Measurements from ENCODE around the gene ATAD2B. TPM values are rescaled to one million over a fixed set of nuclear protein-coding genes. Genes with fewer than 3 reads are reported as not detected.

ATAD2B gene
- total and polyA plus RNA-seq, 2 of the 4 experiments (the other 2 are of a cell fraction), result 1.5 to 5.0 TPM

GRCh38 chr2:23791030-23791429, 135.9 kb downstream of the ATAD2B start:
- intact Hi-C loops (cut with micrococcal nuclease), result no loop called here
- H3K79me1 ChIP-seq (ENCODE audit: low read depth in 1 of 2, low read length in 2 of 2), result peaks cover 9 to 13% of the 10 kb centered on the region in 2 experiments; a peak in 2 of 4 replicates
- no peak for TF ChIP-seq USF2 (IDR thresholded peaks at IDR 0.05; ENCODE audit: low read depth, low read length)
- no peak for TF ChIP-seq POLR2A (IDR thresholded peaks at IDR 0.05; ENCODE audit: low read depth, low read length)
- TF ChIP-seq FOS (IDR thresholded peaks at IDR 0.05; ENCODE audit: low read depth, low read length), result peak; percentile 63; the same call in 1 of the 2 replicates
- no peak for TF ChIP-seq CTCF (conservative IDR thresholded peaks at IDR 0.05; ENCODE audit: low read depth, low read length)
- TF ChIP-seq RAD21 (IDR thresholded peaks at IDR 0.05; ENCODE audit: low read length), result no peak
- TF ChIP-seq SMC3 (IDR thresholded peaks at IDR 0.05; ENCODE audit: low read depth, low read length), result no peak
- TF ChIP-seq ELK1 (IDR thresholded peaks at IDR 0.05; ENCODE audit: borderline replicate concordance, low read depth, low read length), result no peak
- TF ChIP-seq MXI1 (IDR thresholded peaks at IDR 0.05; ENCODE audit: borderline replicate concordance, low read depth, low read length), result no peak
- no peak for TF ChIP-seq RCOR1 (IDR thresholded peaks at IDR 0.05; ENCODE audit: insufficient replicate concordance, low read length)
- no peak for TF ChIP-seq BHLHE40 (IDR thresholded peaks at IDR 0.05; ENCODE audit: low read depth, low read length)
- no peak for TF ChIP-seq CHD1 (IDR thresholded peaks at IDR 0.05; ENCODE audit: low read depth, low read length)
- no peak for TF ChIP-seq MAZ (IDR thresholded peaks at IDR 0.05; ENCODE audit: borderline replicate concordance, low read depth, low read length)
- TF ChIP-seq MAFK (IDR thresholded peaks at IDR 0.05; ENCODE audit: low read depth, low read length), result peak; percentile 95
- no peak for TF ChIP-seq RFX5 (IDR thresholded peaks at IDR 0.05; ENCODE audit: low read depth, low read length)
- peak; percentile 80 for TF ChIP-seq CEBPB (IDR thresholded peaks at IDR 0.05; ENCODE audit: low read depth, low read length)
- peak; percentile 100 for TF ChIP-seq NFE2L2 (IDR thresholded peaks at IDR 0.05; ENCODE audit: low read depth, low read length)
- peak overlapping the region; percentile 41 to 76 for H4K8ac ChIP-seq (ENCODE audit: low read depth in 2 of 2, low read length in 2 of 2)
- H3K36me3 ChIP-seq (ENCODE audit: control insufficient read depth, insufficient read depth, low read length), result no peaks in the 10 kb centered on the region; the same call in 1 of the 2 replicates
- no peak overlapping the region for H2AFZ ChIP-seq (replicated peaks; ENCODE audit: low read length, poor library complexity)
- peak overlapping the region; percentile 80 for H2AK5ac ChIP-seq (ENCODE audit: low read depth, low read length)
- H3K27ac ChIP-seq (ENCODE audit: insufficient read depth, low read length), result peak overlapping the region; percentile 99; the same call in 1 of the 2 replicates
- peak overlapping the region; percentile 87 for H3K14ac ChIP-seq (replicated peaks; ENCODE audit: low read depth, low read length)
- peak overlapping the region; percentile 78 for H2BK120ac ChIP-seq (ENCODE audit: low read depth, low read length)
- no TSS peak for BruUV-seq (replicated peaks)
- dilution Hi-C loops (cut with HindIII; ENCODE audit: low sequenced_read_pairs, unreplicated experiment), result no loop called here
- H3K56ac ChIP-seq (ENCODE audit: extremely low read depth, insufficient read depth, low read length), result peak overlapping the region; percentile 46; the same call in 1 of the 2 replicates
- peak overlapping the region; percentile 56; the same call in 1 of the 2 replicates for H3K4me2 ChIP-seq (ENCODE audit: low read depth, low read length)
- H3K27me3 ChIP-seq (ENCODE audit: control insufficient read depth, insufficient read depth, low read length), result no peaks in the 10 kb centered on the region
- no peaks in the 10 kb centered on the region for H3K9me3 ChIP-seq (ENCODE audit: control insufficient read depth, insufficient read depth, low read length)
- H2BK20ac ChIP-seq (ENCODE audit: low read depth, low read length), result peak overlapping the region; percentile 86
- peak overlapping the region; percentile 64 for H4K91ac ChIP-seq (ENCODE audit: insufficient read depth, low read depth, low read length)
- no peak overlapping the region for H2AK9ac ChIP-seq (replicated peaks; ENCODE audit: low read depth, low read length, poor library complexity)
- peak; percentile 84 for ATAC-seq (ENCODE audit: low read depth)
- H4K5ac ChIP-seq (ENCODE audit: low read depth, low read length), result peak overlapping the region; percentile 39; the same call in 1 of the 2 replicates
- H3K18ac ChIP-seq (ENCODE audit: low read depth, low read length), result peak overlapping the region; percentile 84
- peak overlapping the region; percentile 59; the same call in 1 of the 2 replicates for H3K9ac ChIP-seq (ENCODE audit: low read depth, low read length)
- in situ Hi-C loops (cut with MboI; ENCODE audit: low sequenced_read_pairs), result no loop called here
- ChIA-PET CTCF (no interaction called here), POLR2A (ENCODE audit: unreplicated experiment) (no interaction called here)
- DNase-seq, result peak; percentile 91
- H3K4ac ChIP-seq (ENCODE audit: low read depth, low read length), result peak overlapping the region; percentile 70
- peak overlapping the region; percentile 97 for H2BK5ac ChIP-seq (ENCODE audit: low read depth, low read length, poor library complexity, severe bottlenecking)
- H2BK15ac ChIP-seq (ENCODE audit: low read depth, low read length), result peak overlapping the region; percentile 82; the same call in 1 of the 3 replicates
- peaks cover 3% of the 10 kb centered on the region; the same call in 1 of the 2 replicates for H3K9me1 ChIP-seq (ENCODE audit: insufficient read depth, low read length)
- H4K20me1 ChIP-seq (ENCODE audit: insufficient read depth, low read length), result peaks cover 3% of the 10 kb centered on the region; the same call in 1 of the 2 replicates
- peaks cover 9% of the 10 kb centered on the region for H3K4me1 ChIP-seq (ENCODE audit: control insufficient read depth, insufficient read depth, low read length)
- H3K4me3 ChIP-seq (ENCODE audit: insufficient read depth, low read depth, low read length), result no peak overlapping the region
- peak overlapping the region; percentile 36; the same call in 1 of the 2 replicates for H3K23ac ChIP-seq (ENCODE audit: low read depth, low read length)
